SKM-1 treated with dmso at 0.1 percent for 144 hours (cell line): Measurements from ENCODE around the gene RHBDD1.
"Not testable (repeated sequence)": the region's sequence is repeated elsewhere in the genome, so short reads cannot be mapped to it uniquely, and the experiment has no call there.

Source experiments
- DNase-seq: peaks from one replicate; lab custom pipeline; 2025; ENCODE audit not compliant: unreplicated experiment; lab: John Stamatoyannopoulos, UW

Gene RHBDD1

DNA sequence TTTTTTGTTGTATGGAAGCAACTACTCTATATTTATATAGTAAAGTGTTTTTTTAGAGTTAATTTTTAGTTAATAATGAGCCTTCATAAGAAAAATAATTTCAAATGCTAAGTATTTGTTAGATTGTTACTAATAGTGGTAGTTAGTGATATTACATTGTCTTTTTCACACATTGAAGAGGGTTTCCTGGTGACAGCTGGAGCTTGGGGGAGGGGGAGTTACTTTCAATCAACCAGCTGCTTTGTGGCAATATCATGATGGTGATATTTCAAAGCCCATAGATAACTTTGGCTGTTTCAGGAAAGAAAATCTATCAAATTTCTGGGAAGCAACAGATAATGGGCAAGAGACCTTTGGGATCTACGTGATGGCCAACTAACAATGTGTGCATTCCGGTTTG lies 4.1 kb downstream of the RHBDD1 start:
- no peak for DNase-seq

DNA sequence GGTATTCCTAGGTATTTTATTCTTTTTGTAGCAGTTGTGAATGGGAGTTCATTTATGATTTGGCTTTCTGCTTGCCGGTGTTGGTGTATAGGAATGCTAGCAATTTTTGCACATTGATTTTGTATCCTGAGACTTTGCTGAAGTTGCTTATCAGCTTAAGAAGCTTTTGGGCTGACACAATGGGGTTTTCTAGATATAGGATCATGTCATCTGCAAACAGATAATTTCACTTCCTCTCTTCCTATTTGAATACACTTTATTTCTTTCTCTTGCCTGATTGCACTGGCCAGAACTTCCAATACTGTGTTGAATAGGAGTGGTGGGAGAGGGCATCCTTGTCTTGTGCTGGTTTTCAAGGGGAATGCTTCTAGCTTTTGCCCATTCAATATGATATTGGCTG lies 7.1 kb downstream of the RHBDD1 start:
- not testable (repeated sequence) for DNase-seq

DNA sequence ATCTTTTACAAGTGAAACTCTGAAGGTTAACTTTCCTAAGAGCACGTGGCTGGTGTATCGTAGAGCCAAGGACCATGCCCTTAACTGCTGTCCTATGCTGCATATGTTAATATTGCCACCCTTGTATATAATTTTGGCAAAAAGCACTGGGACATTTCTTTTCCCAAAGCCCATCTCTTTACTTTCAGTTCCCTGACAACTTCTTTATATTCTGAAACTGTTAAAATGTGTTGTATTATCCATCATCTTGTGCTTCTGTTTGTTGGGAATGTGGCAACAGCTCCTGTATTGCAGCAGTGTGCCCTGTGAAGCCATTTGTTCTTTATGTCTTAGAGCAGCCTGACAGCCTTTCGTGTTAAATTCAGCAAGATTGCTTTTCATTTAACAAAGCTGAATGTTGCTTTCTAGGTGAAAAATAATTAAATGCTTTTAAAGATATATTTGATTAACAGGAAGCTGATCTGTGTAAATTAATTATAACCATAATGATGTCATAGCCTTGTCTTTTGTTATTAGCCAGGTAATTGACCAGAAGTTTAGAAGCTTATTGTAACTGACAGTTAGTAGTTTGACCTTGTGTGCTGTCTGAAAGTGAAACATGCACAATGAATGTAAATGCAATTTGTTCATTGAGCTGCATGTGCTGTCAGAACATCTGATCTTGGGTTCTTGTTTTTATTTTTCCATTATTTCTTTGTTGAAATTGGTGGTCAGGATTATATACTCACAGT lies 9.7 kb downstream of the RHBDD1 start:
- no peak for DNase-seq

DNA sequence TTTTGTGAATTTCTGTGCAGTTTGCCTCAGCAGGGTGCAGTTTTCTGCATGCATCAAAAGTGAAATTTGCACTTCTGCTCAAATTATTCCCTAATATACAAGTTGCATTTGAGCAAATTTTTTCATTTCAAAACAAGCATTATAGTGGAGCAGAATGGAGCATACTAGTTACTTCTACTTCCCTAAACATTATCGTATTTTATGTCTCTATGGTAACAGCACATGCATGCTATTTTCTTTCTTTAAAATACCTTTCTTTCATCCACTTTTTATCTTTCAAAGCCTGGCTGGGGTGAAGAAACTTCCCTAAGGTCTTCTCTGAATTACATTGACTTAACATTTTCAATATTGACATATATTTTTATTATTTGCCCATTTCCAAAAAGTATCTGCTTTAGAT lies 11.2 kb downstream of the RHBDD1 start:
- no peak for DNase-seq

DNA sequence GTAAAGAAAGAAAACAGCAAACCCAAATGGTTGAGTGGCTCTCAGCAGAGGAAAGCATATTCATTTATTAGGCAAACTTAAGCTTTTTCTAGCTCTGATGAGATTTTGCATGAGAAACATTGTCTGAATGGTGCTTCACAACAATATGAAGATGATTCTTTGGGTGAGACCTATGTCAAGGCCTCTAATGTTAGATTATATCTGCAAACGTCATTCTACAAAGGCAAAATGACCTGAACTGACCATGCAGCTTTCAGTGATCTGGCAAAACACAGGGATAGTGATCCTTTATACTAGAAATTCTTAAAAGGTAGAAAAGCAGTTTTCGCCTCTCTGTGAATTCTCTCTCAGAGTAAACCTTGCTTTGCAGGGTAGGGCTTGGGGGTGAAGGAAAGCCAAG lies 11.7 kb downstream of the RHBDD1 start:
- no peak for DNase-seq

DNA sequence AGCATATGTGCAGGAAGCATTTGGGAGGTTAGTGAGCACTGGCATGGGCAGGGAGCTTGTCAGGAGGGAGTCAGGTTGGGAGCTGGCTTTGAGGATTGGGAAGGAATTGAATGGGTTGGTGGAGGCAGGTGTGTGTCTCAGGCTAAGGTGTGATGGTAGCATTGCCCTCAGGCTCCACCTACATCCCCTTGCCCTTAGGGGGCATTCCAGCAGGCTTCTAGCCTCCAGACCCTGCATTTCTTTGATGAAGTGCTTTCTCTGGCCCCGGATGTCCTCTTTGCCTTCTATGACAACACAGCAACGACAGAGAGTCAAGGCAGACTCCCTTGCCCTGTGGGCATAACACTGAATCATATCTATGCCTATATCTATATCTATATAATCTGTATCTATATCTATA lies 13.5 kb downstream of the RHBDD1 start:
- DNase-seq = no peak

DNA sequence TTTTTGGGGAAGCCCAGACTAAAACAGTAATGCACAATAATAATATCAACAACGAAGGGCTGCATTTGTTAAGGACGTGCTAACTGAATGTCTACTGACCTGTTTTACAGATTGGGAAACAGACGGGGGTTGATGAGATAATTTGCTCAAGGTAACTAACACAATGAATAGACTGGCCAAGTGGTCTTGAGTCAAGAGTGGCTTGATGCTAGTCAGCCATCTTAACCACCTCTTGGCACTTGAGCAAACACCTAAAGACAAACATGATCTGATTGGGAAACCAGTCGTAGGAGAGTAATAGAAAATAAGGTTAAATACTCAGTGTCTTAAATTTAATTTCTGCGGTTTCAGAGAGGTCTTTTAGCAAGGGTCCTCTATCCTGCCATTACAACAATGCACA lies 14.2 kb downstream of the RHBDD1 start:
- DNase-seq = no peak

DNA sequence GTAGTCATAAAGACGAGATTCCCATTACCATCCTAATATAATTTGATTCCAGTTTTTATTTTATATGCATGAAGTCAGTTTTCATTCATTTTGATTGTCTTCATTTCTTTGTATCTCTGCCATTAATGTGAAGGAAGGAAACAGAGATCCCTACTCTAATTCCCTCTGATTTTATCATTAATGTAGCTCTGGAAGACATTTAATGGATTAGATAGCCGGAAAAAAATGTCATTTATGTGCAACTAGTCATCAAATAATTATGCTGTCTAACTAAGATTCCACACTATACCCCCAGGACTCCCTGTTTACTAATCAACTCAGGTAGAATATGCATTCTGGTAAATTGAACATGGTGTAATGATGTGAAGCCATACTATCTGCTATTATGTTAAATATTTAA lies 19.9 kb downstream of the RHBDD1 start:
- no peak for DNase-seq

DNA sequence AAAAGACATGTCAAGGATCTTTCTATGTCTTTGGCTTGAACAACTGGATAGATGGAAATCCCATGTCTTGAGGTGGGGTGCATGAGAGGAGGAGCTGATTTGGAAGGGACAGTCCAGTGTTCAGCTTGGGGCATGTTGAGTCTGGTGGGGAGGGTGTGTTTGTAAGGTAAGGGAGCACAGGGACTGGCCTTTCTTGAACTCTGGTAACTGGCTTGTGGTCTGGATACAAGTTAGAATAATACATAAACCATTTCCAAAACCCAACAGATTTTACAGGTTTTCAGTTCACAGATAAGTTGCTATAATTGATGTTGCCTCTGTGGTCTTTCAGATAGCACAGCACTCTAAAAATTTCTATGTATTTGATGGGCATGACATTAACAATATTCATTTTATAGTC lies 24.2 kb downstream of the RHBDD1 start:
- DNase-seq = no peak

DNA sequence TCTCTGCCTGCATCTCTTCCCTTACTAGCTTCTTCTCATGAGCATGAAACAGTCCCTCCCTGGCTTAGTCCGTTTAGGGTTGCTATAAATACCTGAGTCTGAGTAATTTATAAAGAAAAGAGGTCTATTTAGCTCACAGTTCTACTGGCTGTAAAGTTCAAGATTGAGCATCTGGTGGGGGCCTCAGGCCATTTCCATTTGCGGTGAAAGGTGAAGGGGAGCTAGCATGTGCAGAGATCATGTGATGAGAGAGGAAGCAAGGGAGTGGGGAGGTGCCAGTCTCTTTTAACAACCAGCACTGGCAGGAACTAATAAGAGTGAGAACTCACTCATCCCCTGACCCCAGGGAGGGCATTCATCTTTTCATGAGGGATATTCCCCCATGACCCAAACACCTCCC lies 26.8 kb downstream of the RHBDD1 start:
- no peak for DNase-seq

DNA sequence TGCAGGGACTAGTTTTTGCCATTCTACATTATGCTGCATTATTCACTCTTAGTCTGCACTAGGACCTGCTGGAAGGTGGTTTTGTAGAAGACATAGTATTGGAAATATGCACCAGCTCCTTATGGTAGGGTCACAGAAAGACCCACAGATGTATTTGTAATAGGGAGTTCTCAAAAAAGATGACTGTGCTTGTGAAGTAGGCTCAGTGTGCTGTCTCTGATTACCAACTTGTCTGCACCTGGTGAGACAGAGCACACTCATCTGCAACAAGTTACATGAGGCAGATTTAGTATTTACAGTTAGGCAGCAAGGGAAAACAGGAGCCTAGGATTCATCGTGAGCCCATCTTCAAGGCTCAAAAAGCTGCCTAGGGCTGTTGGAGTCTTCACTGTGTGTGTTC lies 29.4 kb downstream of the RHBDD1 start:
- DNase-seq = no peak

DNA sequence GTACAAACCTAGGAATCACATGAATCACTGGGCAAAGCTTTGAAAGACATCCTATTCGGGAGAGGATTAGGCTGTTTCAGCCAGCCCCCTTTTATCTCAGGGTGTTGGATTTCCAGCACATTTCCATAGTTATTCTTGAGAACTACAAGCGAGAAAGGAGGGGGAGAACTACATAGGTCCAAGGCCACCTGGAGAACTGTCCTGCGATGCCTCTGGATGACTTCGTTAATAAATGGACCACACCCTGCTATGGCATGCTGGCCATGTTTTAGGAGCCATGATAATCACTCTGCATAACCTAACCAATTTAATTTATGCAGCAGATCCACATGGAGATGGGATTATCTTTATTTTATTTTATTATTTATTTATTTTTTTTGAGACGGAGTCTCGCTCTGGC lies 29.9 kb downstream of the RHBDD1 start:
- DNase-seq = no peak

DNA sequence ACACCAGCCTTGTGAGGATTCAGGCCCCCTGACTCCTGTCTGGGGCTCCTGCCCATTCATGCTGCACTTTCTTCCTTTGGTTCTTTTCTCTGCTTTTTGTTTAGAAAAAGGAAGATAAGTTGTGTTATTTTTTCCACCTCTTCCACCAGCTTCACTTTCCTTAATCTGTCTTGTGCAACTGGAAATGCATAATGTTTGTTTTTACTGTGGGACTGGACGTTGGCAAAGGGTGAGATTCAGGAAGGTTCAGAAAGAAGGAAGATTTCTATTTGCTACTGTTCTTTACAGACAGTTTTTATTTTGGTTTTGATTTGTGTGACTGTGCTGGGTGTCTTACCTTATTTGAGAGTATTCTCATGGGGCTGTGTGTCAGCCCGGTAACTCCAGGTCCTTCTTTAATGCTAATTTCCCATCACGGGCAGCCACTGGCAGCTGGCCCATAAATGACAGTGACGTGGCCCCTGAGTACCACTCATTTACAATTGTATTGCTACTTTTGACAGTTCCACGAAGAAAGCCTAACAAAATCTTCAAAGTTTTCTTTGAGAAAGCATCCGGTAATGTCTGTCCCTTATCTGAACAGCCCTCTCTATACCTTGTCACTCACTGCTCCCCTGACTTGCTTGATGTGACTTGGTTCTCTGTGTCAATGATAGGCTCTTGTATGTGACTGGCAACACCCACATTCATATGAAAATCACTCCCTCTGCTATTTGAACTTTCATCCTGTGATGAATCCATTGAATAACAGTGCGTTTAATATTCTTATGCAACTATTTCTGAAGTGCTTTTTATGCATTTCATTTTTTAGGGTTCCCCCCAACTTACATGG lies 32.7 kb downstream of the RHBDD1 start:
- no peak for DNase-seq

DNA sequence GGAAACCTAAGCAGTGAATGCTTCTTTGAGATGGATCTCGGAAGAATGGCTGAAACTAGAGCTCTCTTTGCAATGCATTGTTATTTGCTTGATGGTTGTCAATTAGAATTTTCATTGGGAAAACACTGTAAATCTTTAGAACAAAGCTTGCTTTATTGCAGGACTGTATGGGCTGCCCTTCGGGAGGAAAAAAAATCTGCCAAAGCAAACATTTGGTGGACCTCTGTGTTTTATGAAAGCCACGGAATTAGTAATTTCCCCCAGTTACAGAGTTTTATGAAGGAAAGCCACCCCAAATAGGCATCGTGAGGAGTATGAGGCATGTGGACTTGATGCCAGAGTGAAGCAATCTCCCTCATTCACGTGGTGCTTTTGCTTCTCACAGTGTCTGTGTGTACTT lies 33.5 kb downstream of the RHBDD1 start:
- no peak for DNase-seq

DNA sequence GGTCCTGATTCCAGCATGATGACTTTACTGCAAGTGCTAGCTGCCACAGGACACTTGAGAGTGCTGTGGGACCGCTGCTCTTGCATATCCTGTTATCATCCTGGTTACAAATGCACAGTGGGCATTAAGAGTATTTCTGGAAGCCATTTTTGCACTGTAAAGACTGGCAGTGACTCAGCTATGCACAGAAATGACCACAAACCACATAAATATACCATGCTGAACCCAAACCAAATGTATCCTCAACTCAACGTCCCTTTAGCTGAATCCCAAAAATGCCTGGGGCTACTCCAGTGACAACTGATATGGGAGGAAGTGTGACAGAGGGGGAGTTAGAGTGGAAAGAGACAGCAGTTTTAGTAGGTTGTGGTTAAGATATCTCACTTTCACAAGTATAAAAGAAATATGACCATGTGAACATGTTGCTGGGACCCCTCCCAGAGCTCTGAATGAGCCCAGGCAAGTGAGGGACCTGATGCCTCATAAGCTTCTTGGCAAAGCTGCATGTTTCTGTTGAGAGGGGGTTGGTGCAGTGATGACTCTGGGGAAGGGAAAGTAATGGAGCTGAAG lies 37.3 kb downstream of the RHBDD1 start:
- DNase-seq = no peak

DNA sequence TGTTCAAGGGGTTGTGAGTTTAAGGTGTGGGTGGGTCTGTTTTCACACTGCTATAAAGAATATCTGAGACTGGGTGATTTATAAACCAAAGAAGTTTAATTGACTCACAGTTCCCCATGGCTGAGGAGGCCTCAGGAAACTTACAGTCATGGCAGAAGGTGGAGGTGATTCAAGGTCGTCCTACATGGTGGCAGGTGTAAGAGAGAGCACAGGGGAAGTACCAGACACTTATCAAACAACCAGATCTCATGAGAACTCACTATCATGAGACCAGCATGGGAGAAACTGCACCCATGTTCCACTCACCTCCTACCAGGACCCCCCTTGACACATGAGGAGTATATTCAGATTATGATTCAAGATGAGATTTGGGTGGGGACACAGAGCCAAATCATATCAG lies 38.0 kb downstream of the RHBDD1 start:
- DNase-seq = no peak

DNA sequence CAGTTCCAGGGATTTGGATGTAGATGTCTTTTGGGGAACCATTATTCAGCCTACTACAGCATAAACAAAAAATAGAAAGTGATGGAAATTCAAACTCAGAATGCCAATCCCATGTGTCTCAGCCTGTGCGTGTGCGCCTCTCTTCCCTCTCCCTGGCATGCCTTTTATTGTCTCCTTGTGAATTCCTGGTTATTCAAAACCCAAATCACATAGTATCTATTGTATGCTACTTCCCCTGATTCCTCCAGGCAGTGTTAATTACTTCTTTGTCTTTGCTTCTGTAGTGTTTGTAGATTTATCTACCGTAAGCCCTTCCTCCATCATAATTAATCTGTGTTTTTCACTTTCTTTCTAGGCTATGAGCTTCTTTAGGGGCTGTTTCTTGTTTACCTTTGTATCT lies 38.9 kb downstream of the RHBDD1 start:
- no peak for DNase-seq

DNA sequence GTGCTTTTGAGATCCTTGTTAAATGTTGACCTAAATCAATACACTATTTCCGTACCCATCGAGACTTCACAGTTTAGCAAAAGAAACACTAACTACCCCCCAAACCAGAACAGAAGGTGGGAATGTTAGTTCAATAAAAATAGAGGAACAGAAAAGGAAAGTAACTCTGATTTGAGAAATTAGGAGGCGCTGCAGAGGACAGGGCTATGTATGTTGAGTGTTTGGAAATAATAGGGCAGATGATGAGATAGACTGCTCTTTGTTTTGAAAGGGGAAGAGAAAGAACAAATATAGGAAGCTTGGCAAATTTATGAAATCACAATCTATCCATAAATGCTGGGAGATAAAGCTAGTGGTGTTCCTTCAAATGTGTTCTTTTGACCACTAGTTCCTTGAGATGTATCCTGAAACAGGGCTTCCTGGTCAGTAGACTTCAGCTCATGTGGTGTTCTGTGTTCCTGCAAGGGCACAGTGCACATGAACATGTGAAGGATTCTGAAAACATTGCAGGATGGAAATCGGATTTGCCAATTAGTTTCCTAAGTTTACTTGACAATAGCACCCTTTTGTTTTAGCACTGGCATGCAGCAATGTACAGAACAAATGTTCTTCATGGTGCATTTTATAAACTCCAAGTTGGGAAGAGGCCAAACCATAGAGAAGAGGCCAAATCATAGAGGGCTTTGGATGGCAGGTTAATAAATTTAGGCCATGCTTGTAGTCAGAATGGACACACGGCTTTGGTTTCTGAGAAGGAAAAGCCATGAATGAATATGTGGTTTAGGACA lies 39.8 kb downstream of the RHBDD1 start:
- DNase-seq = no peak

DNA sequence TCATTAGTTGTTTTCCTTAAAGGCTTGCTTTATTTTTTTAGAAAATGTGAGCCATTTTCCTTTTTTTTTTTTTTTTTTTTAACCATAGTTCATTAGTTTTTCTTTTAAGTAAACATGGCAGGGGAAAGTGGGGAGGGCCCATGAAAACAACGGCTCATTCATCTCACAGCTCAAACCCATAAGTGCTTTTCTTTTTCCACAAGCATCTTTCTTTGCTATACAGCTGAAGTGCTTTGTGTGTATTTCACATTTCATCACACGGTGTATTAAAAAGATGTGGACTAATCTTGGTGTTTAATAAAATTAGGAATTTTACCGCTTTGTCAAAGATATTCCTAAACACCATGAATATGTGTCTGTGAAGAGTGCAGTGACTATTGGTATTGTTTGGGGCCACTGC lies 41.6 kb downstream of the RHBDD1 start:
- DNase-seq = no peak

DNA sequence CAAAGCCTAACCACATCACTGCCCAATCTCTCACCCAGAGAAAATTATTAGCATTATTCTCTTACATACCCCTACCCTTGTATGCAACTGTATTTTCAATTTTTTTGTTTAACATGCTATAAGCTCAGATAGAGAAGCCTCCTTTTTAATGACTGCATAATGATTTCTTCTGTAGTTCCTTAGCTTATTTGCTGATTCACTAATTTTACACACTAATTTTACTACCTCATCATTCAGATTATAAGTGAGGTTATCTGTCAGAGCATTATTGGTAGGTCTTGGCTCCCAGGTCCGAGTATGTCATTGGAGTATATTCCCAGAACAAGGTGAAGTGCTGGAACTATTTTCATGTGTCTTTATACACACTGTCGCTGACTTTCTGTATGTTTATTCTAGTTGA lies 45.4 kb downstream of the RHBDD1 start:
- no peak for DNase-seq

DNA sequence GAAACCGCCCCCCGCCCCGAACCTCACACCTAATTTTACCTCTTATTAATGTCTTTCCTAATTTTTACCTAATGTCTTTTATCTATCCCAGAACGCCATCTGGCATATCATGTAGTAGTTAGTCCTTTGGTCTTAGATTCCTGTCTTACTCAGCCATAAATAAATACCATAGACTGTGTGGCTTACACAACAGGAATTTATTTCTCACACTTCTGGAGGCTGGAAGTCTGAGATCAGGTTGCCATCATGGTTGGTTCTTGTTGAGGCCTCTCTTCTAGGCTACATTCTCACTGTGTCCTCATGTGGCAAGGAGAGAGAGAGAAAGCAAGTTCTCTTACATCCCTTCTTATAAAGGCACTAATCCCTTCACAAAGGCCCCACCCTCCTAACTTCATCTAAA lies 46.8 kb downstream of the RHBDD1 start:
- no peak for DNase-seq
